ENCODE data around the gene GUCA1C. TPM values are rescaled to one million over a fixed set of nuclear protein-coding genes. Genes with fewer than 3 reads are reported as not detected.

GUCA1C gene
- total RNA-seq, 1 donor from 2014 or later = not detected

- H3K27ac Mint-ChIP-seq = no peak overlapping the region
- no peak for DNase-seq (ENCODE audit: low spot score in 2 of 2, unreplicated experiment in 2 of 2)
Observed at GRCh38 chr3:108862865-108863798, 90.5 kb downstream of the GUCA1C start.

GRCh38 chr3:108861401-108861800 lies 92.3 kb downstream of the GUCA1C start:
- Mint-ChIP-seq H3K27ac (no peak overlapping the region), H3K9me3 (peaks cover 8% of the 10 kb centered on the region), H3K4me3 (no peak overlapping the region), H3K4me1 (no peaks in the 10 kb centered on the region), H3K27me3 (ENCODE audit: low read depth) (no peaks in the 10 kb centered on the region), H3K36me3 (no peaks in the 10 kb centered on the region)
- TF ChIP-seq CTCF (IDR thresholded peaks at IDR 0.05; ENCODE audit: unreplicated experiment) = no peak
- DNase-seq (ENCODE audit: low spot score in 2 of 2, unreplicated experiment in 2 of 2) = no peak

More at GRCh38 chr3:108862865-108863798, 90.5 kb downstream of the GUCA1C start:
- no peaks in the 10 kb centered on the region for H3K4me1 Mint-ChIP-seq
- peaks cover 8% of the 10 kb centered on the region for H3K9me3 Mint-ChIP-seq
- H3K27me3 Mint-ChIP-seq (ENCODE audit: low read depth) = no peaks in the 10 kb centered on the region
- no peak overlapping the region for H3K4me3 Mint-ChIP-seq
- no peaks in the 10 kb centered on the region for H3K36me3 Mint-ChIP-seq
- no peak for TF ChIP-seq CTCF (IDR thresholded peaks at IDR 0.05; ENCODE audit: unreplicated experiment)

Other genes with a start within 250 kb of the GUCA1C start
- not detected in 3 replicates for gene RETNLB, start 196.5 kb downstream of the GUCA1C start, total RNA-seq
- not detected in 3 replicates for gene TRAT1, start 131.1 kb downstream of the GUCA1C start, total RNA-seq
- 0.13 to 0.18 TPM in 2 of 3 replicates, not detected in the other for gene MORC1, start 164.3 kb upstream of the GUCA1C start, total RNA-seq
- gene C3orf85, start 182.8 kb upstream of the GUCA1C start, total RNA-seq = not detected in 3 replicates